Esophagus squamous epithelium (tissue), 5 donors: Measurements from ENCODE around the gene PPT1. TPM values are rescaled to one million over a fixed set of nuclear protein-coding genes. Genes with fewer than 3 reads are reported as not detected.

ENCODE experiments used
- DNase-seq: peaks from one replicate; lab custom pipeline; 2025; lab: John Stamatoyannopoulos, UW
- H3K27ac ChIP-seq, 4 donors: fragments of 200-600 bp; sonication (generic); one replicate each; pipeline ENCODE4 v1.5.1; 2016 to 2019; ENCODE audit warnings: mild to moderate bottlenecking in 1 of 4
- H3K27me3 ChIP-seq, 4 donors: fragments of 200-600 bp; sonication (generic); 1 replicate in 3 of 4; 2 replicates in 1 of 4; pipeline versions ENCODE4 v1.5.1 to v1.6.0; 2017 to 2021; ENCODE audit warnings: antibody characterized with exemption in 1 of 4
- H3K36me3 ChIP-seq, 3 donors: fragments of 200-600 bp; sonication (generic); one replicate each; pipeline ENCODE4 v1.5.1; 2016 to 2019
- H3K4me1 ChIP-seq, 3 donors: fragments of 200-600 bp; sonication (generic); one replicate each; pipeline ENCODE4 v1.5.1; 2017 to 2019
- H3K4me3 ChIP-seq, 4 donors: fragments of 200-600 bp; sonication (generic); 1 replicate in 3 of 4; 2 replicates in 1 of 4; pipeline ENCODE4 v1.5.1; 2016 to 2019; ENCODE audit warnings: mild to moderate bottlenecking in 2 of 4, moderate library complexity in 1 of 4
- H3K9me3 ChIP-seq, 3 donors: fragments of 200-600 bp; sonication (generic); one replicate each; pipeline ENCODE4 v1.5.1; 2016 to 2019
- POLR2A ChIP-seq, 4 donors: fragments of 450-650 bp; IDR thresholded peaks; one replicate each; pipeline ENCODE4 v1.6.1; 2017; ENCODE audit warnings: antibody characterized with exemption in 4 of 4, mild to moderate bottlenecking in 4 of 4, moderate library complexity in 3 of 4
- WGBS, 2 donors: methylation state at CpG; one replicate each; pipeline ENCODE4 v1.1.5; 2018; 5-methylcytosine and 5-hydroxymethylcytosine counted together
- intact Hi-C: fragments of 100-400 bp; cut with DNase I; formaldehyde crosslinking; loops from one replicate; pipeline ENCODE4 v1.15.0; 2022
- total RNA-seq, 4 donors: library from RNA; depleted of rRNA; stranded (reverse); fragments of >200 nt; gene quantifications; one replicate each; pipeline ENCODE4 v1.1.0, GENCODE V29; 2016
- TF ChIP-seq, protein P1 (sequence below), 6 experiments: fragments of 450-650 bp in 4 of 6; fragments of 200-600 bp in 2 of 6; sonication (generic) in 2 of 6; IDR thresholded peaks; one replicate each; pipeline ENCODE4 v1.5.1; 2016 to 2019; ENCODE audit warnings: antibody characterized with exemption in 6 of 6, mild to moderate bottlenecking in 4 of 6, moderate library complexity in 4 of 6
- donor health status: DM: yes; HTN: yes; CAD: no.

The PPT1 gene
- total RNA-seq, 4 donors from 2014 or later, result 27.2 to 43.9 (median 37.6) TPM

DNA sequence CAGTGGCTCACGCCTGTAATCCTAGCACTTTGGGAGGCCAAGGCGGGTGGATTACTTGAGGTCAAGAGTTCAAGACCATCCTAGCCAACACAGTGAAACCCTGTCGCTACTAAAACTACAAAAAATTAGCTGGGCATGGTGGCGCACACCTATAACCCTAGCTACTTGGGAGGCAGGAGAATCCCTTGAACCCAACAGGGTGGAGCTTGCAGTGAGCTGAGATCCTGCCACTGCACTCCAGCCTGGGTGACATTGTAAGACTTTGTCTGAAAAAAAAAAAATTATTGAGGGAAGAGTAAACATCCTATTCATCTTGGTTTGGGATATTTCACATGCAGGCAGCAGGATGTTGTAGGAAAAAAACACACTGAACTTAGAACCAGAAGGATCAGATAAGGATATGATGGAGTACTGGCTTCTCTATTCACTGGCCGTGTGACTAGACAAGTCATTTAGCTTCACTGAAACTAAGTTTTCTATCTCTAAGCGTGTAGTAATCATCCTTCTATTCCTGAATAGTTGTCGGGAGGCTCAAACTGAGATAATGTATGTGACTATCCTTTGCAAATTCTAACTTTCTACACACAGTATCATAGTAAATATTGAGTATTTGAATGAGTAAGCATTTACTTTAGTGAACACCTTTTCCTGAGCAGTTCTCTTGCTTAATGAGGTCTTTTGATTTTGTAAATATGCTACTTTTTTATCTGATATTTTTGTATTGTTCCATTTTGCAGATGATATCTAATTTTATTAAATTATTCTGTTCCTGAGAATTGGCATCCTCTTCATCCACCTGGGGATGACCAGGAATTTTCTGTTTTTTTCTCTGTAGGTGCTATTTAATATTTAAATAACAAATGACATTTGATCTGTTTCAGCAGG lies 38.4 kb downstream of the PPT1 start:
- H3K27ac ChIP-seq, result peak overlapping the region in 3 of 4 donors; percentile 64 to 71 (median 67)
- no peaks in the 10 kb centered on the region for H3K27me3 ChIP-seq
- DNase-seq, result no peak
- peaks cover 4 to 81% (median 40%) of the 10 kb centered on the region in 3 donors for H3K4me1 ChIP-seq
- no peak overlapping the region for H3K4me3 ChIP-seq
- 82 to 83% methylated on average over 7 of the region's 7 CpGs for WGBS, 2 donors
- no peaks in the 10 kb centered on the region for H3K9me3 ChIP-seq
- peaks cover 6 to 70% (median 16%) of the 10 kb centered on the region in 3 donors for H3K36me3 ChIP-seq
- TF ChIP-seq, protein P1, sequence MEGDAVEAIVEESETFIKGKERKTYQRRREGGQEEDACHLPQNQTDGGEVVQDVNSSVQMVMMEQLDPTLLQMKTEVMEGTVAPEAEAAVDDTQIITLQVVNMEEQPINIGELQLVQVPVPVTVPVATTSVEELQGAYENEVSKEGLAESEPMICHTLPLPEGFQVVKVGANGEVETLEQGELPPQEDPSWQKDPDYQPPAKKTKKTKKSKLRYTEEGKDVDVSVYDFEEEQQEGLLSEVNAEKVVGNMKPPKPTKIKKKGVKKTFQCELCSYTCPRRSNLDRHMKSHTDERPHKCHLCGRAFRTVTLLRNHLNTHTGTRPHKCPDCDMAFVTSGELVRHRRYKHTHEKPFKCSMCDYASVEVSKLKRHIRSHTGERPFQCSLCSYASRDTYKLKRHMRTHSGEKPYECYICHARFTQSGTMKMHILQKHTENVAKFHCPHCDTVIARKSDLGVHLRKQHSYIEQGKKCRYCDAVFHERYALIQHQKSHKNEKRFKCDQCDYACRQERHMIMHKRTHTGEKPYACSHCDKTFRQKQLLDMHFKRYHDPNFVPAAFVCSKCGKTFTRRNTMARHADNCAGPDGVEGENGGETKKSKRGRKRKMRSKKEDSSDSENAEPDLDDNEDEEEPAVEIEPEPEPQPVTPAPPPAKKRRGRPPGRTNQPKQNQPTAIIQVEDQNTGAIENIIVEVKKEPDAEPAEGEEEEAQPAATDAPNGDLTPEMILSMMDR (IDR thresholded peaks at IDR 0.05), result no peak
- TF ChIP-seq POLR2A (IDR thresholded peaks at IDR 0.05), result no peak
- intact Hi-C loops, result no loop called here

DNA sequence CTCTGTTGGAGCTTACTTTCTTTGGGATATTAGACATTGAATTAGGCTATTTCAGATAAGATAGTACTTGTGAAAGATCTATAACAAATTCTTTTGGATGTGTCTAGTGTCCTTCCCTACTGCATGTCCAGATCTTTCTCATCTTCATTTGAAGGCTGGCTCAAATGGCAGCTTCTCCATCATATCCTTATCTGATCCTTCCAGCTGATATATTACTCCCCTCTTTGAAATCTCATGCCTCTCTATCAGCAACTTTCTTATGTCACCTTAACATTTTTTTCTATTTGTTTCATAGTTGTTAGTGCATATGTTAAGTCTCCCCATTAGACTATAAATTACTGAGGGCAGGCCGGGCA lies 39.0 kb downstream of the PPT1 start:
- Histone ChIP-seq H3K27me3 (no peaks in the 10 kb centered on the region), H3K27ac (peak overlapping the region in 3 of 4 donors; percentile 2 to 71 (median 35)), H3K4me1 (peaks cover 4 to 87% (median 40%) of the 10 kb centered on the region in 3 donors), H3K36me3 (peaks cover under 1 to 64% (median 9%) of the 10 kb centered on the region in 3 donors), H3K9me3 (no peaks in the 10 kb centered on the region), H3K4me3 (no peak overlapping the region)
- WGBS, 2 donors, result 83 to 100% methylated on average over 1 of the region's 1 CpG
- intact Hi-C loops, result no loop called here
- TF ChIP-seq POLR2A (IDR thresholded peaks at IDR 0.05), result no peak
- TF ChIP-seq, protein P1 (IDR thresholded peaks at IDR 0.05), result no peak
- DNase-seq, result no peak

DNA sequence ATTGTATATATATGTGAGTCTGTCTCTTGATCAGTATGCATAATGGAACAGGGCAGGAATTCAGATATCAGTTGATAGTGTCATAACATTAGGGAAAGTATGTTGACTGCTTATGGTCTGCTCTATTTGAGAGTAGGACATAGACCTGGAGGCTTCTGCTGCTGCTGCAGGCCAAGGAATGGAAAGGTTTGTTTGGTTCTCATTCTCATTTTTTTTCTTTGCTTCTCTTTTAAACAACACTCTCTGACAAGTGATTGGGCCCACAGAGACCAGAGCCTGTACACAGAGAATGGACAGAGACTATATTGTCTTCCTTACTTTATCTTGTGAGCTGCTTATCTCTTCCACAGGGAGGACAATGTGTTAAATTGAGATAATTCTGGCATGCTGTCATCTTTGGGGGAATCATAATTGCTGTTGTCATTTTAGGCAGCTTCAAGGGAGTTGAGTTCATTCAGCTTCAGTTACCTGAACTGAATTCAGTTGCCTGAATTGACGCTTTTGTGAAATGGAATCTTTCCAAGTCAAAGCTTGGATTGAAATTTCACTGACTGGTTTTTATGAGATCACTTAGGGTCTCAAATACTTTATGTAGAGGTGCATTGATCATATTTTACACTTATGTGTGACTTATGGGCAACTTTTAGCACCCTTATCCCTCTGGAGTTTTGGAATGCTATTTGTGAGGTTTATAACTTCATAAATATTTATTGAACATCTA lies 39.6 kb downstream of the PPT1 start:
- WGBS, 2 donors, result 70 to 88% methylated on average over 1 of the region's 1 CpG
- DNase-seq, result no peak
- H3K4me3 ChIP-seq, result no peak overlapping the region
- intact Hi-C loops, result no loop called here
- H3K4me1 ChIP-seq, result peaks cover 4 to 93% (median 40%) of the 10 kb centered on the region in 3 donors
- H3K36me3 ChIP-seq, result peaks cover 0 to 58% (median 7%) of the 10 kb centered on the region in 3 donors
- H3K9me3 ChIP-seq, result no peaks in the 10 kb centered on the region
- no peak for TF ChIP-seq POLR2A (IDR thresholded peaks at IDR 0.05)
- TF ChIP-seq, protein P1 (IDR thresholded peaks at IDR 0.05), result no peak
- peak overlapping the region in 2 of 4 donors; percentile 2 to 25 for H3K27ac ChIP-seq
- H3K27me3 ChIP-seq, result no peaks in the 10 kb centered on the region

DNA sequence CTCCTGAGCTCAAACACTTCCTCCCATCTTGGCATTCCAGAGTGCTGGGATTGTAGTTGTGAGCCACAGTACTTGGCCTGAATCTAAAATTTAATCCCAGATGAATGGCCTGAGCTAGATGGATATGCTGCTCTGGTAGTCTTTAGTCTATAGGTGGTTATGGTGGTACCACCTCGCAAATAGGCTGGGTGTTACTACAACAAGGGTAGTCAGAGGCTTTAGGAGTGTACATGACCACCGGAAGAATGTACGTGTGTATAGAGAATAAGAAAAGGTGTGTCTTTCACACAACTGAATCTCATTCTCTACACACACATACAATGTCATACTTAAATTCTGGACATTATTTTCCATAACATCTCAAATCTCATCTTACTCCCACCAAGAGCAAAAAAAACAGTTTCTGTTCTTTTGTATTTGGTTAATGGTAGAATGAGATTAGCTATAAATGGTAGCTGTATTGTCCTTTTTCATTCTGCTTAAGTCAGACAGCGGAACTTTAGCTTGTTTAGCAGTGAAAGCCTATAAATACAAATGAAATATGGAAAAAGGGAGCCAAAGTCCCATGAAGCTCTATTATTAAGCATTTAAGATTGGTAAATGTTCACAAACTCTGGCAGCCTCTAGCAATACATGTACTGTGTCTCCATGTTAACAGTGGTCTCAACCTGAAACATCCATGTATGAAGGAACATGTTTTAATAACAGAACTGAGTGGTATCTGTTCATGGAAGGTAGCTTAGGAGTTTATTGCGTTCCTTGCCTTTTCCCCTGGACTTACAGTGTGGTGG lies 40.3 kb downstream of the PPT1 start:
- 91 to 93% methylated on average over 5 of the region's 5 CpGs for WGBS, 2 donors
- TF ChIP-seq POLR2A (IDR thresholded peaks at IDR 0.05), result no peak
- TF ChIP-seq, protein P1 (IDR thresholded peaks at IDR 0.05), result no peak
- Histone ChIP-seq H3K9me3 (no peaks in the 10 kb centered on the region), H3K27ac (peak overlapping the region in 1 of 4 donors; percentile 25), H3K4me3 (no peak overlapping the region), H3K27me3 (no peaks in the 10 kb centered on the region), H3K36me3 (peaks cover 0 to 51% (median 0%) of the 10 kb centered on the region in 3 donors), H3K4me1 (peaks cover 4 to 95% (median 46%) of the 10 kb centered on the region in 3 donors)
- intact Hi-C loops, result no loop called here
- no peak for DNase-seq
